ENCODE measurements around the gene HDAC3.

DNA sequence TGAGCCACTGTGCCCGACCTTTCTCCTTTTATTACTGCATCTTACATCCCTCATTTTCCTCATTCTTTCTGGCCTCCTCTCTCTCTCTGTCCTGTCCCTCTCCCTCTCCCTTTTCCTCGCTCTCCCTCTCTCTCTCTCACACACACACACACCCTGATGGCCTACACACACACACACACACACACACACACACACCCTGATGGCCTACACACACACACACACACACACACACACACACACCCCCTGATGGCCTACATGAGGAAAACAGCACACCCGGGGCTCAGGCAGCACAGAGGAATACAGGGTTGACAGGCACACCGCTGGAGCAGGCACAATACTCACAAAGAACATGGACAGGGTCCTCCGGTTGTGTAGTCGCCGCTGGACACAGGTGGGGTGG is 18.4 kb upstream of the HDAC3 start:
- TF ChIP-seq, protein P1, sequence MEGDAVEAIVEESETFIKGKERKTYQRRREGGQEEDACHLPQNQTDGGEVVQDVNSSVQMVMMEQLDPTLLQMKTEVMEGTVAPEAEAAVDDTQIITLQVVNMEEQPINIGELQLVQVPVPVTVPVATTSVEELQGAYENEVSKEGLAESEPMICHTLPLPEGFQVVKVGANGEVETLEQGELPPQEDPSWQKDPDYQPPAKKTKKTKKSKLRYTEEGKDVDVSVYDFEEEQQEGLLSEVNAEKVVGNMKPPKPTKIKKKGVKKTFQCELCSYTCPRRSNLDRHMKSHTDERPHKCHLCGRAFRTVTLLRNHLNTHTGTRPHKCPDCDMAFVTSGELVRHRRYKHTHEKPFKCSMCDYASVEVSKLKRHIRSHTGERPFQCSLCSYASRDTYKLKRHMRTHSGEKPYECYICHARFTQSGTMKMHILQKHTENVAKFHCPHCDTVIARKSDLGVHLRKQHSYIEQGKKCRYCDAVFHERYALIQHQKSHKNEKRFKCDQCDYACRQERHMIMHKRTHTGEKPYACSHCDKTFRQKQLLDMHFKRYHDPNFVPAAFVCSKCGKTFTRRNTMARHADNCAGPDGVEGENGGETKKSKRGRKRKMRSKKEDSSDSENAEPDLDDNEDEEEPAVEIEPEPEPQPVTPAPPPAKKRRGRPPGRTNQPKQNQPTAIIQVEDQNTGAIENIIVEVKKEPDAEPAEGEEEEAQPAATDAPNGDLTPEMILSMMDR (IDR thresholded peaks at IDR 0.05), result no peak
- TF ChIP-seq POLR2A (IDR thresholded peaks at IDR 0.05), result no peak

All from thyroid gland (tissue), 4 donors.